ENCODE results near the gene TWIST2.
A peak's percentile ranks its signal among the peaks of the same experiment; 100 is the strongest.

The TWIST2 gene

GRCh38 chr2:238895361-238895882 lies 47.5 kb downstream of the TWIST2 start:
- no peak for DNase-seq (ENCODE audit: low read depth, low spot score)
- TF ChIP-seq, protein P1, sequence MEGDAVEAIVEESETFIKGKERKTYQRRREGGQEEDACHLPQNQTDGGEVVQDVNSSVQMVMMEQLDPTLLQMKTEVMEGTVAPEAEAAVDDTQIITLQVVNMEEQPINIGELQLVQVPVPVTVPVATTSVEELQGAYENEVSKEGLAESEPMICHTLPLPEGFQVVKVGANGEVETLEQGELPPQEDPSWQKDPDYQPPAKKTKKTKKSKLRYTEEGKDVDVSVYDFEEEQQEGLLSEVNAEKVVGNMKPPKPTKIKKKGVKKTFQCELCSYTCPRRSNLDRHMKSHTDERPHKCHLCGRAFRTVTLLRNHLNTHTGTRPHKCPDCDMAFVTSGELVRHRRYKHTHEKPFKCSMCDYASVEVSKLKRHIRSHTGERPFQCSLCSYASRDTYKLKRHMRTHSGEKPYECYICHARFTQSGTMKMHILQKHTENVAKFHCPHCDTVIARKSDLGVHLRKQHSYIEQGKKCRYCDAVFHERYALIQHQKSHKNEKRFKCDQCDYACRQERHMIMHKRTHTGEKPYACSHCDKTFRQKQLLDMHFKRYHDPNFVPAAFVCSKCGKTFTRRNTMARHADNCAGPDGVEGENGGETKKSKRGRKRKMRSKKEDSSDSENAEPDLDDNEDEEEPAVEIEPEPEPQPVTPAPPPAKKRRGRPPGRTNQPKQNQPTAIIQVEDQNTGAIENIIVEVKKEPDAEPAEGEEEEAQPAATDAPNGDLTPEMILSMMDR (IDR thresholded peaks at IDR 0.05; ENCODE audit: low read depth, low read length) = no peak
- H3K4me3 ChIP-seq (ENCODE audit: low read depth, low read length) = no peak overlapping the region
- in situ Hi-C loops (cut with HindIII; ENCODE audit: low sequenced_read_pairs) = no loop called here

DNA sequence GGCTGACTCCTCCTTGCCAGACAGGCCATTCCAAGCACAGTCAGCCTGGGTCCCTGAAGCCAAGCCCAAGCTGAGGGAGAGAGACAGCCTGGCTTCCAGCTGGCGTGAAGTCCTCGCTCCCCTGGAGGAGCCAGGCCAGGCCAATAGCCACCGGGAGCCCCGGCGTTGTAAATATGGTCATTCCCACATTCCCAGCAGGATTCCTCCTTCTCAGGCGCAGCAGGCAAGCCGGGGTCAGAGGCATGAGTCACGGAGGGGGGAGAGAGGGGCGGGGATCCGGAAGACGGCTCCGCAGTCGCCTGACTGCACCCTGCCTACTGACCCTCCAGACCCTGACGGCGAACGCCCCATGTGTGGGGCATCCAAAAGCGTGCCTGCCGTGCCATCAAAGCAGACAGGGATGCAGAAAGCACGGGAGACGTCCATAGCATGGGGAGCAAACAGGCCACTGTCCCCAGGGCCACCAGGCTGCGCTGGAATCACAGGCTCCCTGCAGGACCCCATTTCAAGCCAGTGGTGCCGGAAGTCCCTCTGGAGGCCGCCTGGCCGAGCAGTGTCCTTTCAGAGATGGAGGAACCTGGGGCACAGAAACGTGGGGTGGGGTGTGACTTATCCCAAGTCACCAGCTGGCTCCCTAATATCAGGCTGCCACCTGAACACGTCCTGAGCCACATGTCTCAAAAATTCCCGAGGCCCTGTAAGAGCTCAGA lies 48.2 kb downstream of the TWIST2 start:
- in situ Hi-C loops (cut with HindIII; ENCODE audit: low sequenced_read_pairs) = no loop called here
- TF ChIP-seq, protein P1 (IDR thresholded peaks at IDR 0.05; ENCODE audit: low read depth, low read length) = no peak
- peak; percentile 91 for DNase-seq (ENCODE audit: low read depth, low spot score)
- no peak overlapping the region for H3K4me3 ChIP-seq (ENCODE audit: low read depth, low read length)

DNA sequence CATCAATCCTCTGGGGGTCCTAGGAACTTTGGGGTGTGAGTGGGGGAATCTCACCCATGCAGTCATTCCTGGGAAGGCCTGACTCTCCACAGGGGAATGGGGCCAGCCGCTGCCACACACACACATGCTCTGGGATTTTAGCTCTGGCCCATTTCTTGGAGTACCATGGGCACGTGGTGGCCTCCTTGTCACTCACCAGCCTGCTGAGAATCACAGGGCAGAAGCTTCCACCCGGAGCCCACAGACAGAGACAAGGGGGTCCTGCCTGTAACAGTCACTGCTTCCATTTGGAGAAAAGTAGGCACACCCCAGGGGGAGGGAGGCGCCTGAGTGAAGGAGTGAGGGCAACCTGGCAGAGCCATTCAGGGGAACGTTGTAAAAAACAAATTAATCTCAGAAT lies 48.8 kb downstream of the TWIST2 start:
- no peak overlapping the region for H3K4me3 ChIP-seq (ENCODE audit: low read depth, low read length)
- DNase-seq (ENCODE audit: low read depth, low spot score) = no peak
- TF ChIP-seq, protein P1 (IDR thresholded peaks at IDR 0.05; ENCODE audit: low read depth, low read length) = no peak
- in situ Hi-C loops (cut with HindIII; ENCODE audit: low sequenced_read_pairs) = no loop called here

DNA sequence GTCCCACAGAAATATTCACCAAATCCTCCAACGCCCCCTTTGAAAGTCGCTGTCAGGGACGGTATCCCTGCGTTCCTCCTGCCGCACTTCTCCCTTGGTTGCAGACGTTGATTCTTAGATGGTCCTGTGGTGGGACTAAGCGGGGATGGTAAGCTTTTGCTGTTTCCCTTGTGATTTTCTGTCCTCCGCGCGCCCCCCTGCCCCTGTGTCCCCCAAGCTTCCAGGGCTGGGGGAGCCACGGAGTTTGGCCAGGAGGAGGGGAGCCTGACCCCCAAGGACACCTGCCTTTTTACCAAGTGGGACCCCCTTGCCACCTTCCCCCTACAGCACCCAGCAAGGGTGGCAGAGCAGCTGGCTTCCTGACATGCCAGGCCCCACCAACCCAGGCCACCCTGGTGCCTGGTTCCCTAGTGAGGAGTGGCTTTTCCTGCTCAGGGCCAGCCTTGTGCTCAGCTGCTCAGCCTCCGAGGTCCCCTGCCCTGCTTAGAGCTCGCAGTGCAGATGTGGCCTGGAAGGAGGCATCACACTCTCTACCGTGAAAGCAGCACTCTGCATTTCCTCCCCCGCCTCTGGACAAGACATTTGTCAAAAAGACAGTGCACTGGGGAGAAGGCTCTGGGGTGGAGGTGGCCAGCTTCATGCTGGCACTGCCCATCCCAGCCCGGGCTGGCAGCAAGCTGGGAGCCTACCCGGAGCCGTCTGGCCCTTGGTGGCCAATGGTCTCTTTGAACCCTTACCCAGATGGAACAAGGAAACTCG lies 49.4 kb downstream of the TWIST2 start:
- TF ChIP-seq, protein P1 (IDR thresholded peaks at IDR 0.05; ENCODE audit: low read depth, low read length) = no peak
- in situ Hi-C loops (cut with HindIII; ENCODE audit: low sequenced_read_pairs) = no loop called here
- H3K4me3 ChIP-seq (ENCODE audit: low read depth, low read length) = no peak overlapping the region
- DNase-seq (ENCODE audit: low read depth, low spot score) = no peak

- TF ChIP-seq, protein P1 (IDR thresholded peaks at IDR 0.05; ENCODE audit: low read depth, low read length) = no peak
- no peak overlapping the region for H3K4me3 ChIP-seq (ENCODE audit: low read depth, low read length)
- in situ Hi-C loops (cut with HindIII; ENCODE audit: low sequenced_read_pairs) = no loop called here
- no peak for DNase-seq (ENCODE audit: low read depth, low spot score)
Observed at GRCh38 chr2:238897911-238898311, 50.0 kb downstream of the TWIST2 start.

GRCh38 chr2:238898534-238899281 lies 50.8 kb downstream of the TWIST2 start:
- no peak overlapping the region for H3K4me3 ChIP-seq (ENCODE audit: low read depth, low read length)
- no peak for DNase-seq (ENCODE audit: low read depth, low spot score)
- TF ChIP-seq, protein P1 (IDR thresholded peaks at IDR 0.05; ENCODE audit: low read depth, low read length) = no peak
- in situ Hi-C loops (cut with HindIII; ENCODE audit: low sequenced_read_pairs) = no loop called here

Measured in astrocyte of the spinal cord (primary cell).